Stimulated activated CD8-positive, alpha-beta memory T cell treated with anti-CD3 and anti-CD28 coated beads, Interleukin-12 subunit alpha, Interleukin-12 subunit beta, amount 100 ng/mL, for 4 hours (primary cell): ENCODE data around the gene ASB1.

Source experiments
- DNase-seq: peaks from one replicate; pipeline ENCODE4 v3.0.0-alpha.2; 2020; ENCODE audit warnings: low read depth

ASB1 gene, protein sequence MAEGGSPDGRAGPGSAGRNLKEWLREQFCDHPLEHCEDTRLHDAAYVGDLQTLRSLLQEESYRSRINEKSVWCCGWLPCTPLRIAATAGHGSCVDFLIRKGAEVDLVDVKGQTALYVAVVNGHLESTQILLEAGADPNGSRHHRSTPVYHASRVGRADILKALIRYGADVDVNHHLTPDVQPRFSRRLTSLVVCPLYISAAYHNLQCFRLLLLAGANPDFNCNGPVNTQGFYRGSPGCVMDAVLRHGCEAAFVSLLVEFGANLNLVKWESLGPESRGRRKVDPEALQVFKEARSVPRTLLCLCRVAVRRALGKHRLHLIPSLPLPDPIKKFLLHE

DNA sequence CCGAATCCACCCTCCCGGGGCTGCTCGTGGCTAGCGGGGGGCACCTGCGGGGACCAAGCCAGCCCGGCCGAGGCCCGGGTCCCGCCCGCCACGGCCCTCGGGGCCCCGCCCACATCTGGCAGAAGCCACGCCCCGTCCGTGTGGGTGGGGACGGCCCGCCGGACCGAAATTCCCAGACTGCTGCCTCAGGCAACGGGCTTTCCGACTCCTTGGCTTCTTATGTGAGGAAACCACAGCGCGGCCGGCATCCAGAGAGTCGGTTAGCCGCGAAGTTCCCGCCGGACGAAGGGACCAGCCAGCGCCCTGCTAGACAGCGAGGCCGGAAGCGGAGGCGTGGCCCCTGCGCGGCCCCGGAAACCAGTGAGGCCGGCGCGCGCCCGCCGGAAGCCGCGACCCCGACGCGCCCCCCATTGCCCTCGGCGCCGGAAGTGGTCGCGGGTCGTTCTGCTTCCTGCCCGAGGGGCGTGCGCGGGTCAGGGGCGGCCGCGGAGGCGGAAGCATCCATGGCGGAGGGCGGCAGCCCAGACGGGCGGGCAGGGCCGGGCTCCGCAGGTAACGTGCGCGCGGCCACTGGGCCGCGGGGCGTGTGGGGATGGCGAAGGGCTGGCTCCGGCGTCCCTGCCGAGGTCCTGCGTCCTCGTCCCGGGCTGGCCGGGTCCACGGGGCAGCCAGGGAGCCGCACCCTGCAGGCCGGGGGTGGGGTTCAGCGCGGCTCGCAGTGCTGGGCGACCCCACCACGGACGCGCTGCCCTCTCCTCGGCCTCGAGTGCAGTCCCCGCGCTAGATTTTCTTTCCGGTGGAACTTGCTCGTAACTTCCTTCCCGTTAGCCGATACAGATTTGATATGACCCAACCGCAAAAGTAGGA is at the start of gene ASB1:
Gene ASB1, plus strand, starts transcription at position 360 of the 867 bp plus-strand sequence. Its CDS starts 144 bp downstream, at position 504.
- peak; percentile 84 for DNase-seq

DNA sequence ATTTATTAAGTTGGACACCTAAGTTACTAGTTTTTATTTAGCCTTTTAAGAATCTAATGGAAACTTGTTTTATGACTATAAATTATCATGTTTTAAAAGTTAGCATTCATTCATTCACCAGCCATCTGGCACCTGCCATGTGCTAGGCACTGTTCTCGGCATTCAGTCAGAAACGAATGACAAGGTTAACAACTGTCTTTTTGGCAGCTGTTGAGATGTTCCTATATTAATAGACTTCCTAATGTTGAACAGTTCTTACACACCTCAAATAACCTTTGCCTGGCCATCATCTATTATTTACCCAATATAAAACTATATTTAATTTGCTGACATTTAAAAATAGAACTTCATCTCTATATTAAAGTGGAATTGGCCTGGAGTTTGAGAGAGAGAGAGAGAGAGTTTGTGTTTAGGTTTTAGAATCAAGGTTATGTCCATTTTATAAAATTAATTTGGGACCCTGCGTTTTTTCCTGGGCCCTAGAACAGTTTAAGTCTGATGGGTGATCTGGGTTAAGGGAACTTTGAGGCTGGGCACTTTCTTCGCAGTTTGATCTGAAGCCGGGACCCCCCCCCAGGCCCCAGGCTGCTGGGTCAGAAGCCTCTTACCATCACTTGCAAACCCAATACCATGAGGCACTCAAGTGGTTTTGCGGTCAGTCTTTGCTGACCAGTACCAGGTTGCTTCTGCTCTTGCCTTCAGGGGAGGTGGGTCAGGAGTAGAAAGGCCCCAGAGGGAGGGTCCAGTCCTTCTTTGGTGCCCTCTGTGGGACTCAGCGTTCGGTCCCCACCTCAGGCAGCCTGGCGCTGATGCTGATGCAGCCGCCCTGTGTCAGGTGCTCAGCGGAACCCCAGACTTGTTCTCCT is 48.3 kb upstream of the ASB1 start:
- DNase-seq, result no peak

DNA sequence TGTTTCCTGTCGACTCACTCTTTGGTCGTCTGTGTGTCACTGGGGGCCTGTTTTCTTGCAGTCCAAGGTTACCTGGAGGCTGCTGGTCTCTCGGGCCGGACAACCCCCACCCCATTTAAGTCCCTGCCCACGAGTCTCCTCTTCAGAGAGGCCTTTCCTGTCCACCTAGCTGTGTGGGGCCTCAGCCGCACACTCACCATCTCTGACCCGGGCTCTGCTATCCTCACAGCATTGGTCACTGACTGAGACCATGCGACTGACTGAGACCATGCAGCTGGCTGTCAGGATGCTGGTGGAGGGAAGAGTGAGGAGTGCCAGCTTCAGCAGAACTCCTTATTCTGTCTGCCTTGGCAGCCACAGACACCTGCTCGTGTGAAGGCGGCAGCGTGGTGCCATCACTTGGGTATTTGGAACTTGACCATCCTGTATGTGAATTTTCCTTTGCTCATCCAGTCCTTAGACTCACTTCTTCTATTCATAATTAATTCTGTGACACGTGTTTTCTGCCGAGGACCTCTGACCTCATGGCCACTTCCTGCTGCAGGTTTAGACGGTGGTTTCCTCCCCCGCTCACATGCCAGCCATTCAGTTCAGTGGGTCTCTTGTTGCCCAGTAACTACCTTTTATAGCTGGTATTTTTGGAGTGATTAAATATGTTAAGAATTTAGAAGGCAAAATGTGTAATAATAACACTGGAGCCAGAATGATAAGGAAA is 47.5 kb upstream of the ASB1 start:
- DNase-seq, result peak; percentile 13

DNA sequence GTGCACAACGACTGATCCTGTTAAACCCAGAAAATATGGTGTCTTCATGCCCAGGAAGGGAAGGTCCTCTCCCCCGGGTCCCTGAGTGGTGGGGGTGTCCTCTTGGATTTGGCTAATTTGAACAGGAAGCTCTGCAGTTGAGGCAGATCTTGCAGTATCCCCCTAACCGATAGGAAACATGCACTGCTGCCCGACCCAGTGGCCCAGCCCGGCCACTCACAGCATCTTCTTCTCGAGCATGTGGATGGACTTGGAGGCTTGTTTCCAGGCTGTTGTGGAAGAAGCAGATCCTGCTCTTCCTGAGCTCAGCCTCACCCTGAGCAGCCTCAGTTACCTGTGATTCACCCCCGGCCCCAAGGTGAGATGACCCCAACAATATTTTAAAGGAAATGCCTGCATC is 46.4 kb upstream of the ASB1 start:
- DNase-seq, result no peak

DNA sequence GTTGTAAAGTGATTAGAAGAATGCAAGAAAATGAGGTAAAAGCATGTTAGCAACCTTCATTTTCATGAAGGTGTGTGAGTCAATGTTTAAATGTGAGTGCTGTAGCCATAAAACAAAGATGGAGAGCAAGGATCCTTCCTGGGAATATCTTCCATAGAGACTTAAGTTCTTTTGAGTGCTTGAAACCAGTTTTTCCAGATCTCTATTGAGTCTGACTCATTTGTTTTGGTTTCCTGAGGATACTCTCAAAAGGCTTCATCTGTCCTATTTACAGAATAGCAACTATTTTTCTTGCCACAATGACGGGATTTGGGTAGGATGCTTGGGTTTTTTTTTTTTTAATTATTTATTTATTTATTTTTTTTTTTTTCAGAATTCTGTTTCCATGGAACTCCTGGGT is 45.9 kb upstream of the ASB1 start:
- no peak for DNase-seq

DNA sequence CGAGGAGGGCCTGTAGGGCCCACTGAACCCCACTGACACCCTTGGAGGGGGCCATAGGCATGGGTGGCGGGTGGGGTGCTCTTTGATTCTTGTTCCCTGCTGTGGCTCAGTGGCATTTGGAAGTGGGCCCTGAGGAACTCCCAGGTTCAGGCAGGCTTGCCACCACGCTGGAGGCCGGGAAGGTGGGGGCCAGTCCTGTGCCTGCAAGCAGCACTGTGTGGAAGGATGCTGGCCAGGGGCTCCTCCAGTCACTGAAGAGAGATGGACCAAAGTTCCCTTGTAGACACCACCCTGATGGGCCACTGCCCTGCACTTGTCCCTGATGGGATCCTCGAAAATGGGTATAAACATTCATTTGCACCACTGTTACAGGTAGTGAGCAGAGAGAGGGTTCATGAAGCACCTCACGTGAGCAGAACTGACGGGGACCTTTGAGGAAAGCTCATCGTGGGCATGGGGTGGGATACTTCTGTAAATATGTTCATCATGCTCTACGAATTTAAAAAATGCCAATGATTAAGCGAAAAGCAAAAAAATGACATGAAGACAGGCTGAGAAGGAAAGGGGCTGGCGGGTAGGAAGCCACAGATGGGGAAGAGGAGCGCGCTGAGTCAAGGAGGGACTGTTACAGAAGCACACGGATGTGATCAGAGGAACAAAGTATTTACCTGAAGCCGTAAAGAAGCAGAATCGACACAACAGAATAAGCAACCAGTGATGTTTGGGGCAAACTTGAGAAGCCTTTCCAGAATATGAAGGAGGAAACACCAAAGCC is 45.2 kb upstream of the ASB1 start:
- no peak for DNase-seq

DNA sequence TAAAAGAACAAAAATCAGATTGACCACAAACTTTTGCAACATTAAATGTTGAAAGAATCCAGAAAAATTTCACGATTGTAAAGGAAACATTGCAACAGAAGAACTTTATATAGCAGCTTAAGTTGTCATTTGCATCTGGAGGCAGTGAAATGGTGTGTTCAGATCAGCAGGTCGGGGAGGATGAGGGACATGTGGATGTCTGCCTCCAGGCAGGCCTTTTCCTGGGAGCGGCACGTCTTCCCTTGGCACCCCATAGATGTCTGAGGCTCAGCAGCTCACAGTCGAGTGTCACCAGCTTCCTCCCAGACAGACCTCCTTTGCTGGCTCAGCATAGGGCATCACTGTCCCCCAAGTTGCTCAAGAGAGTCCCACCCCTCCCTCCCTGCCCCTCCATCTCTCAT is 44.3 kb upstream of the ASB1 start:
- DNase-seq, result no peak

DNA sequence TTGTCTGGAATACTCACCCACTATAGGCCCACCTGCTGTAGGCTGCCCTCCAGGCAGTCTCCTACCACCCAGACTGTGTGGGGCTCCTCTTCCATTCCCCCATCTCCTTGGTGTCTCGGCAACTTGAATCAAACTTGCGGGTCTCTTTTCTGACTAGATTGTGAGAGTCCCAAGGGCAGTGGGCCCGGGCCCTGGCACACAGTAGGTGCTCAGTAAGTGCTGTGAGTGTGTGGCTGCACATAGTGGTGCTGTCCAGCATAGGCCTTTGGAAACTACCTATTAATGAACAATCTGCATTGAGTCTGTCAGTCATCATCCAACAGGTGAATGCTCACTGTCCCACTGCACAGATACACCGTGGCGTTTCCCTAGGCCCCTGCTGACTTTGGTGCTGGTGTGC is 43.6 kb upstream of the ASB1 start:
- no peak for DNase-seq

DNA sequence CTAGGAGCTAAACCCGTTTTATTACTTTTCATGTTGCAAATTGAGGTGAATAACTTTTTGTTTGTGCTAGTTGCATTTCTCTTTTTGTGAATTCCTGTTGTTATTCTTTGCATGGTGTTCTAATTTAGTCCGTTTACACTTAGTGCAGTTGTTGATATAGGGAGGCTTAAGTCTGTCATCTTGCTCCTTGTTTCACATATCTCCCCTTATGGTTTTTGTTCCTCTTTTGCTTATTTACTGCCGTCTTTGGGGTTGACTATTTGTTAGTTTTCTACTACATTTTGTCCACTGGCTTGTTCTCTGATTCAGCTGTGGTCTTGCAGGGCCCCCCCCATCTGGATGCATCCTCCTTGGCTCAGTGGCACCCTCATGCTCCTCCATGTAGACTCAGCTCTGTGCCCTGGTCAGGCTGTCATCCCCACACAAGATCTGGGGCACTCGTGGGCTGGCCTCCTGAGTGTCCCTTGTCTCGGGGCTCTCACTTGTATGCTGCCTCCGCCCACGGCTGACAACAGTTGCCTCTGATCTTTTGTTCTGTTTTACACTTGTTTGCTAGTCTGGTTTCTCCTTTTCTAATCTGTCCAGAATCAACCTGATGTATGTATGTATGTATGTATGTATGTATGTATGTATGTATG is 42.9 kb upstream of the ASB1 start:
- no peak for DNase-seq

DNA sequence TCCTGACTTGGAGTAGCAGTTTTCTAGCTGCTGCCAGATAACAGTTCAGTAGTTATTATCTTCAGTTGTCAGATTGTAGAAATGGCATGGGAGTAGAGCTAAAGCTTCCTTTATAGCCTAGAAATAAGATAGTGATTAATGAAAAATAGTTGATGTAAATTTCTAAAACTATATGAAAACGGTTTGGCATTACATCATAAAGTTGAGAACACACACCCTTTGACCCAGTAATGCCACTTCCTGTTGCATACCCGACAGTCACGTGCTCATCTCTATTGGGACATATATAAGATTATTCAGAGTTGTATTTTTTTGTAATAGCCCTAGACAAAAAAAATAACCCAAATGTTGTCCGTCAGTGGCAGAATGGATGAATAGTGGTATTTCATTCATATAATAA is 39.4 kb upstream of the ASB1 start:
- no peak for DNase-seq

DNA sequence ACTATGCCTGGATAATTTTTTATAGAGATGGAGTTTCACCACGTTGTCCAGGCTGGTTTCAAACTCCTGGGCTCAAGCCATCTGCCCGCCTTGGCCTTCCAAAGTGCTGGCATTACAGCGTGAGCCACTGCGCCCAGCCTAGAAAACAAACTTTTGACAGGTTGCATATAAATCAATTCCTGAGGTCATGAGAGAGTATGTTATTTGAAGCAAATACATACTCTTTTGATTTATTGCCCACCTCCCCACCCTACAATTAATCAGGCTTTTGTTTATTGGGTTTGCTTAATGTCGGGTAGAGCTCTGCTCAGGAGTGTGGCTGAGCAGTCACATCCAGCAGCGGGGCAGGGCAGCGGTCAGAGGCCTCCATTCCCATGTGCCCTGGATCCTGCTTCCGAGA is 37.9 kb upstream of the ASB1 start:
- no peak for DNase-seq

DNA sequence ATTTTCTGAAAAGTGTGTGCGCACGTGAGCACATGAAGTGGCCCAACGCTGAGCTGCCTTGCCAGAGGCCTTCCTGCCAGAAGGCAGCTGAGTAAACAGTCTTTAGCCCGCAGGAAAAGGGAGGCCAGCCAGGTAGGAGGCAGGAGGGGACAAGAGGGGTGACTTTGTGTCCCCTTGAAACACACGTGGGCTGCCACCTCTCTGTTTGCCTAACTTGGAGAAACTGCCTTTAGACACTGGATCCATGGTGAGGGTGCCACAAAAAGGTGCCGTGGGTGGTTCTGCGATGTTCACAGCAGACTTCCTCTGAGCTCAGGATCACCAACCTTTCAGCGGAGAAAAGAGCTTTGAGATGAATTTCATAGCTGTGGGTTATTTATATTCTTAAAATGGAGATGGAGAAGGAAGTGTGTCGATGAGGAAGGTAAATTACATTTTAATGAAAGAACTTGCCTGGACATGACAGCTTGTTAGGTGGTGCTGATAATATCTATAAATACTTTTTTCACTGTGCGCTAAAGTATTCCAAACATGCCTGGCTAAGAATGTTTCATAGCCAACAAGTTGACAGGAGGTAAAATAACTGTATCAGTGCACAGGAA is 36.6 kb upstream of the ASB1 start:
- no peak for DNase-seq

DNA sequence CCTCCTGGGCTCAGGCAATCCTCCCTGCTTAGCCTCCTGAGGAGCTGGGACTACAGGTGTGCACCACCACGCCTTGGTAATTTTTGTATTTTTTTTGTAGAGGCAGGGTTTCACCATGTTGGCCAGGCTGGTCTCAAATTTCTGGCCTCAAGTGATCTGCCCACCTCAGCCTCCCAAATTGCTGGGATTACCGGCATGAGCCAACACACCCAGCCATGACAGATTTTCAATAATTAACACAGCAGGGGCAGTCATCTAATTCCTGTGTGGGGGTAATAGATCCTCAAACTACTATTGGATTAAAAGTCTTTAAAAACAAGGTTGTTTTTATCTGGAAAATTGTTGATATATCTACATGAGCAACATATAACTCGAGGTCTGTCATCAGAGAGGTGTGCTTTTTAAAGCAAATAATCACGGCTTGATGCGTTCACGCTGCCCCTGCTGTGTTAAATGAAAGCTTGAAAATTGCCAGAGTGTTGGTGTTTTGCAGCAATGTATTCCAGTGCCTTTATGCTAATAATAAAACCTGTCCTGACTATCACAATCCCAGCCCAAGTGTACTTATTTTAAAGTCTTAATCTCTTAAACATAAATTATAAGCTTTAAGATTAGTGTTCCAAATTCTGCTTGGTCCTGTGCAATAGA is 35.6 kb upstream of the ASB1 start:
- DNase-seq, result no peak

DNA sequence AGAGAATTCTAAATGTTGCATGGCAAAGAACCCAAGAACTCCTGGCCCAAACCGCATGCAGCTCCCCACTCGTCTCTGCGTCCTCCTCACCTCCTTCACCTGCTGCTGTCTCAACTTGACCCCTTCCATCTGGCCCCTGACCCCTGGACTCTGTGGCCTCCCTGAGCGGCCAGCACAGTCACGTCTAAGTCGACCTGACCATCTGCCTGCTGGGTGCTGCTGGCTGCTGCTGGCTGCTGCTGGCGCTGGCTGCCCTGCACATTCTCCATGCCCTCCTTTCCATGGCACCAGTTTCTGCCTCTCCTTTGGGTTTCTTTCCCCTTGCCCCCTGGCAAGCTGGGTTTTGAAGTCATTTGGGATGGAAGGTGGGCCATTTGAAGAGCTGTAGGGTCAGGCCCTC is 30.1 kb upstream of the ASB1 start:
- no peak for DNase-seq

DNA sequence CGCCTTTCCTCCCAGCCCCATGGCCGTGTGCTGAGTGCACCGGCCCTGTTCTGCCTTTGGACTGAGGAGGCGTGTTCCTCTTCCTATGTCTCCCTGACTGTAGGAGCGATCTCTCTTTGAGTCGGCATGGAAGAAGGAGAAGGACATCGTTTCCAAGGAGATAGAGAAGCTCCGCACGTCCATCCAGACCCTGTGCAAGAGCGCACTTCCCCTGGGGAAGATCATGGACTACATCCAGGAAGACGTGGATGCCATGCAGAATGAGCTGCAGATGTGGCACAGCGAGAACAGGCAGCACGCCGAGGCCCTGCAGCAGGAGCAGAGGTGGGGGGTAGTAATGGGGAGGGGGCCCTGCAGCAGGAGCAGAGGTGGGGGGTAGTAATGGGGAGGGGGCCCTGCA is 29.4 kb upstream of the ASB1 start:
- no peak for DNase-seq

DNA sequence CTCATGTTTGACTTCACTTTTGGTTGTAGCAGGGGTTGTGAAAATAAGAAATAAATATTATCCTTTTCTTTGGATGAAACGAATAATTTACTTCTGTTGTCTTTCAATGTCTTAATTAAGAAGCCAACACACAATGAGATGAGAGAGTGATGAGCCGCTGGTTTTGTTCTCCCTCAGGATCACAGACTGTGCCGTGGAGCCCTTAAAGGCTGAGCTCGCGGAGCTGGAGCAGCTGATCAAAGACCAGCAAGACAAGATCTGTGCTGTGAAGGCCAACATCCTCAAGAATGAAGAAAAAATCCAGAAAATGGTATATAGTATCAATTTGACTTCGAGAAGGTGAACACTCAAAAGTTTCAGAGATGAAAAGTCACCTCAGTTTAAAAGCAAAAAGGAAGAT is 28.1 kb upstream of the ASB1 start:
- no peak for DNase-seq

DNA sequence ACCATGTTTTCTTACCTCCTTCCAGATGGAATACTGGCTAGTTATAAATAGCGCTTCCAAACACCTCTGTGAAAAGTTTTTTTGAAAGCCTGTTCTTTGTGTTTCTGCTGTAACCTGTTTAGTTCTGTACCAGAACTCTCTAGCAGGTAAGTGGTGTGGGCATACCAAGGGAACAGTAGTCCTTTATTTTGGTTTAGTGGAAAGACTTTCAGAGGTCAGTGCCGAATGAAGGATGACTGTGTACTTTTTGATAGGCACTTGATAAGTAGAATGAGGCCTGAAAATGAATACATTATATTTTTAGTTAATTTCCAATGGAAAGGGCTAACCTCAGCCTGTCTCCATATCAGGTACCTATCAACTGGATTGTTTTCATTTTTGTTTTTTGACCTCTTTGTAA is 27.6 kb upstream of the ASB1 start:
- no peak for DNase-seq

DNA sequence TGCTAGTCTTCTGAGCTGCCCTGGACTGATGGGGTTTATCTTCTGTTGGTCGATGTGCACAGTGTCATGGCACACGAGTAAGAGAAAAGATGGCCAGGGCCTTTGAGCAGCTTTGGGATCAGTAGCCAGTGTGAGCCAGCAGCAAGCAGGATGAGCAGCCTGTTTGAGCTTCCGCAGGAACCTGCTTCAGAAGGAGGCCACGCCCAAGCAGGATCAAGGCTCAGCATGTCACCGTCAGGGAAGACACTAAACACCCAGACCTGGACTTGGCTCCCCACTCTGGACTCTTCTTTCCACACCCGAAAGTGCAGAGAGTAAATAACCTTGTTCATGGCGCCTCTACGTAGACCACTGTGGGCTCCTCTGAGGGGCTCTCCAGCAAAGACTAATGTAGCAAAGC is 25.2 kb upstream of the ASB1 start:
- no peak for DNase-seq

DNA sequence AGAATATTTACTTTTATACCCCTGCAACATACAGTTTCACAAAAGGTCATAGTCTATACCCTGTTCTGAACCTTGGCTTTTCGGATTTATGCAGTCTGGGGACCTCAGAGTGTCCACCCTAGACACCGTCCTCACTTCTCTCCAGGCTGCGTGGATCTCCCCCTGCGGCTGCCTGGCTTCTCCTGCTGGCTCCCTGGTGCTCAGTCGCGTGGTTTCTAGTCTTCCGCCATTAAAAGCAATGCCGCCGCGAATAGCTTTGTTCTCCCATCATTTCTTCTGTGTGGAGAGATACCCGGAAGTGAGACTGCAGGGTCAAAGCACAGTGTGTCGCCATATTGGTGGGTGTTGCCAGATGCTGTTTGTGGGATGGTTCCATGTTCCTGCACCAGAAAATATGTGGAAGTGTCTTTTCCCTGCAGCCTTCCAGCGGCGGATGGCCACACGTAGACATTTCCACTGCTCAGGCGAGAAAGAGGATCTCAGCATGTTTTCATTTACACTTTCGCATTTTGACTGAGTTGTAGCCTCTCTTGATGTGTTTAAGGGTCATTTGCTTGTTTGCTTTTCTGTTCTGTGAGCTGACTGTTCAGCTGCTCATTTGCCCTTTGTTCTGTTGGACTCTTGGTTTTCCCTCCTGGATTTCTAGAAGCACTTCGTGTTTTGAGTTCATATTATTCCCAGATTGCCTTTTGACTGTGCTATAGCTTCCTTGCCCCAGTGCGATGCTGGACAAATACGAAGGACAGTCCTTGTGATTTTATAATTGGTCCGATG is 22.9 kb upstream of the ASB1 start:
- DNase-seq, result no peak
